ENCODE measurements around the gene PRKCH. TPM values are rescaled to one million over a fixed set of nuclear protein-coding genes. Genes with fewer than 3 reads are reported as not detected.

The PRKCH gene
- total and polyA plus RNA-seq, 2 of the 13 experiments (the other 11 are each of a cell fraction or from before 2014, with no cell fraction given): 0.48 to 1.3 TPM

- TF ChIP-seq ADNP (CRISPR knock-in tag; IDR thresholded peaks at IDR 0.05) (no peak), THAP9 (CRISPR knock-in tag; IDR thresholded peaks at IDR 0.05; ENCODE audit: borderline replicate concordance) (no peak), SNAI1 (CRISPR knock-in tag; IDR thresholded peaks at IDR 0.05; ENCODE audit: borderline replicate concordance) (0 out of 2 replicates have a peak, but pooled peaks have one; percentile 12), ZNF652 (CRISPR knock-in tag; IDR thresholded peaks at IDR 0.05; ENCODE audit: borderline replicate concordance, low read depth) (no peak; the same call in 1 of the 2 replicates), ZNF205 (CRISPR knock-in tag; IDR thresholded peaks at IDR 0.05) (peak; percentile 42; the same call in 1 of the 2 replicates), MEIS1 (CRISPR knock-in tag; IDR thresholded peaks at IDR 0.05; ENCODE audit: borderline replicate concordance) (no peak), TAF15 (IDR thresholded peaks at IDR 0.05; ENCODE audit: low read depth, low read length, poor library complexity, severe bottlenecking) (no peak), ZSCAN5A (CRISPR knock-in tag; IDR thresholded peaks at IDR 0.05; ENCODE audit: borderline replicate concordance) (no peak; the same call in 1 of the 2 replicates), ATF1 (CRISPR knock-in tag; IDR thresholded peaks at IDR 0.05) (0 out of 2 replicates have a peak, but pooled peaks have one; percentile 52), KDM5A (IDR thresholded peaks at IDR 0.05; ENCODE audit: borderline replicate concordance, low read length) (no peak), GPBP1L1 (CRISPR knock-in tag; IDR thresholded peaks at IDR 0.05) (no peak), ZBTB20 (CRISPR knock-in tag; IDR thresholded peaks at IDR 0.05; ENCODE audit: borderline replicate concordance, low read depth) (no peak), ZBTB49 (CRISPR knock-in tag; IDR thresholded peaks at IDR 0.05; ENCODE audit: borderline replicate concordance) (no peak), KLF12 (CRISPR knock-in tag; IDR thresholded peaks at IDR 0.05; ENCODE audit: borderline replicate concordance) (no peak), NFKB2 (CRISPR knock-in tag; IDR thresholded peaks at IDR 0.05; ENCODE audit: borderline replicate concordance) (no peak), ZSCAN12 (CRISPR knock-in tag; IDR thresholded peaks at IDR 0.05) (no peak), RELA (CRISPR knock-in tag; IDR thresholded peaks at IDR 0.05) (no peak), ZEB1 (IDR thresholded peaks at IDR 0.05; ENCODE audit: insufficient replicate concordance, low read depth) (peak; percentile 96), CHCHD3 (CRISPR knock-in tag; IDR thresholded peaks at IDR 0.05) (no peak), MEF2D (CRISPR knock-in tag; IDR thresholded peaks at IDR 0.05) (peak; percentile 27; the same call in 1 of the 2 replicates)
Measured at GRCh38 chr14:61537563-61538463, 216.4 kb downstream of the PRKCH start (continued).
